Smooth muscle cell (in vitro differentiated cells): ENCODE measurements around the gene HBS1L. TPM values are rescaled to one million over a fixed set of nuclear protein-coding genes. Genes with fewer than 3 reads are reported as not detected.

Experiments used
- DNase-seq: peaks from one replicate; lab custom pipeline; 2025; ENCODE audit not compliant: unreplicated experiment; lab: John Stamatoyannopoulos, UW
- H2AFZ ChIP-seq: fragments of 200-600 bp; sonication (generic); 2 replicates; pipeline ENCODE4 v1.6.0; 2016; ENCODE audit warnings: antibody characterized with exemption, low read depth, mild to moderate bottlenecking
- H3F3A ChIP-seq: fragments of 200-600 bp; sonication (generic); 2 replicates; pipeline ENCODE4 v1.6.0; 2017; ENCODE audit warnings: antibody characterized with exemption, low read depth
- H3K27ac ChIP-seq: fragments of 200-600 bp; sonication (generic); 2 replicates; pipeline ENCODE4 v1.5.1; 2016; ENCODE audit warnings: low read depth, mild to moderate bottlenecking
- H3K27me3 ChIP-seq: fragments of 200-600 bp; sonication (generic); 2 replicates; pipeline ENCODE4 v1.6.1; 2016; ENCODE audit warnings: low read depth, mild to moderate bottlenecking
- H3K36me3 ChIP-seq: fragments of 200-600 bp; sonication (generic); 2 replicates; pipeline ENCODE4 v1.5.1; 2016; ENCODE audit warnings: low read depth
- H3K4me1 ChIP-seq: fragments of 200-600 bp; sonication (generic); 2 replicates; pipeline ENCODE4 v1.5.1; 2016; ENCODE audit warnings: low read depth
- H3K4me2 ChIP-seq: fragments of 200-600 bp; sonication (generic); 2 replicates; pipeline ENCODE4 v1.6.0; 2016; ENCODE audit warnings: mild to moderate bottlenecking
- H3K4me3 ChIP-seq: fragments of 200-600 bp; sonication (generic); 2 replicates; pipeline ENCODE4 v1.5.1; 2016; ENCODE audit warnings: mild to moderate bottlenecking
- H3K79me2 ChIP-seq: fragments of 200-600 bp; sonication (generic); 2 replicates; pipeline ENCODE4 v1.6.0; 2016; ENCODE audit warnings: low read depth, mild to moderate bottlenecking
- H3K9ac ChIP-seq: fragments of 200-600 bp; sonication (generic); 2 replicates; pipeline ENCODE4 v1.6.0; 2016; ENCODE audit warnings: low read depth
- H3K9me3 ChIP-seq: fragments of 200-600 bp; sonication (generic); replicated peaks from 2 replicates; pipeline ENCODE4 v1.5.1; 2016; ENCODE audit warnings: low read depth
- H4K20me1 ChIP-seq: fragments of 200-600 bp; sonication (generic); 2 replicates; pipeline ENCODE4 v1.6.0; 2016; ENCODE audit warnings: low read depth
- CTCF ChIP-seq: fragments of 200-600 bp; sonication (generic); IDR thresholded peaks from 2 replicates; pipeline ENCODE4 v1.5.1; 2017; ENCODE audit warnings: borderline replicate concordance, mild to moderate bottlenecking, antibody characterized with exemption; ENCODE audit not compliant: insufficient read depth, poor library complexity, severe bottlenecking
- WGBS: methylation state at CpG from one replicate; pipeline ENCODE4 v1.1.7; 2016; ENCODE audit warnings: low lambda C conversion rate; 5-methylcytosine and 5-hydroxymethylcytosine counted together
- polyA plus RNA-seq: library from polyadenylated mRNA; unstranded; fragments of >200 nt; fragmentation: Nextera tagmentation; extraction: Ambion mirVana; gene quantifications from 2 replicates; pipeline ENCODE4 v1.2.1, GENCODE V29; 2016
- total RNA-seq: library from RNA; depleted of rRNA; stranded (reverse); fragments of >200 nt; gene quantifications from 2 replicates; pipeline ENCODE4 v1.2.3, GENCODE V29; 2014

Gene HBS1L
- total and polyA plus RNA-seq, 2 experiments from 2014 or later: 64.3 to 84.8 TPM

GRCh38 chr6:134951494-134952263, 102.9 kb downstream of the HBS1L start:
- Histone ChIP-seq H3K27me3 (no peaks in the 10 kb centered on the region), H3K9ac (no peak overlapping the region), H4K20me1 (no peaks in the 10 kb centered on the region), H3K4me1 (no peaks in the 10 kb centered on the region), H3K79me2 (no peaks in the 10 kb centered on the region), H3F3A (no peaks in the 10 kb centered on the region), H3K4me2 (no peak overlapping the region), H3K36me3 (no peaks in the 10 kb centered on the region), H3K4me3 (no peak overlapping the region), H3K9me3 (no peaks in the 10 kb centered on the region), H2AFZ (no peak overlapping the region), H3K27ac (no peak overlapping the region)
- DNase-seq: no peak
- no peak for TF ChIP-seq CTCF
- 95% methylated on average over 13 of the region's 13 CpGs for WGBS

GRCh38 chr6:134950482-134950881, 104.1 kb downstream of the HBS1L start:
- Histone ChIP-seq H3K4me2 (no peak overlapping the region), H3K79me2 (no peaks in the 10 kb centered on the region), H3K9ac (no peak overlapping the region), H3F3A (no peaks in the 10 kb centered on the region), H3K9me3 (no peaks in the 10 kb centered on the region), H3K4me3 (no peak overlapping the region), H3K27me3 (no peaks in the 10 kb centered on the region), H4K20me1 (no peaks in the 10 kb centered on the region), H3K4me1 (no peaks in the 10 kb centered on the region), H2AFZ (no peak overlapping the region), H3K27ac (no peak overlapping the region), H3K36me3 (no peaks in the 10 kb centered on the region)
- 73% methylated on average over 2 of the region's 2 CpGs for WGBS
- no peak for DNase-seq
- TF ChIP-seq CTCF: no peak

- H3K36me3 ChIP-seq: no peaks in the 10 kb centered on the region
- no peak for TF ChIP-seq CTCF
- H3K79me2 ChIP-seq: no peaks in the 10 kb centered on the region
- H3K9me3 ChIP-seq: no peaks in the 10 kb centered on the region
- no peak within 1 kb of the TSS for H3K4me3 ChIP-seq
- no peak within 1 kb of the TSS for H2AFZ ChIP-seq
- H3K9ac ChIP-seq: no peak within 1 kb of the TSS
- H4K20me1 ChIP-seq: no peaks in the 10 kb centered on the region
- 76% methylated on average over 4 of the region's 4 CpGs for WGBS
- no peak within 1 kb of the TSS for H3K4me2 ChIP-seq
- no peak for DNase-seq
- no peaks in the 10 kb centered on the region for H3K4me1 ChIP-seq
- no peak within 1 kb of the TSS for H3K27ac ChIP-seq
- no peaks in the 10 kb centered on the region for H3F3A ChIP-seq
- H3K27me3 ChIP-seq: no peaks in the 10 kb centered on the region
Observed at GRCh38 chr6:134949927-134950326, 104.7 kb downstream of the HBS1L start, which contains the start of gene ALDH8A1. TSS of gene ALDH8A1 (minus strand) at chr6:134950101. CDS start at chr6:134950053, 48 bp downstream.

- no peaks in the 10 kb centered on the region for H3K27me3 ChIP-seq
- H3K9ac ChIP-seq: no peak overlapping the region
- no peaks in the 10 kb centered on the region for H3K79me2 ChIP-seq
- H3K36me3 ChIP-seq: no peaks in the 10 kb centered on the region
- H3K27ac ChIP-seq: no peak overlapping the region
- no peaks in the 10 kb centered on the region for H3K9me3 ChIP-seq
- no peak for TF ChIP-seq CTCF
- DNase-seq: no peak
- 100% methylated on average over 1 of the region's 1 CpG for WGBS
- no peak overlapping the region for H3K4me3 ChIP-seq
- H3F3A ChIP-seq: no peaks in the 10 kb centered on the region
- H3K4me2 ChIP-seq: no peak overlapping the region
- no peak overlapping the region for H2AFZ ChIP-seq
- no peaks in the 10 kb centered on the region for H4K20me1 ChIP-seq
- no peaks in the 10 kb centered on the region for H3K4me1 ChIP-seq
Observed at GRCh38 chr6:134948691-134949090, 105.9 kb downstream of the HBS1L start.
